Upper lobe of left lung (tissue), 4 donors: ENCODE measurements around the gene PPP1R8.

Experiments used
- POLR2A ChIP-seq, 4 donors: fragments of 450-650 bp; IDR thresholded peaks; one replicate each; pipeline ENCODE4 v1.5.1; 2016 to 2017; ENCODE audit warnings: antibody characterized with exemption in 4 of 4, mild to moderate bottlenecking in 2 of 4
- TF ChIP-seq, protein P1 (sequence below), 6 experiments: fragments of 450-650 bp in 4 of 6; fragments of 200-600 bp in 2 of 6; sonication (generic) in 2 of 6; IDR thresholded peaks; one replicate each; pipeline ENCODE4 v1.5.1; 2016 to 2019; ENCODE audit warnings: antibody characterized with exemption in 6 of 6

DNA sequence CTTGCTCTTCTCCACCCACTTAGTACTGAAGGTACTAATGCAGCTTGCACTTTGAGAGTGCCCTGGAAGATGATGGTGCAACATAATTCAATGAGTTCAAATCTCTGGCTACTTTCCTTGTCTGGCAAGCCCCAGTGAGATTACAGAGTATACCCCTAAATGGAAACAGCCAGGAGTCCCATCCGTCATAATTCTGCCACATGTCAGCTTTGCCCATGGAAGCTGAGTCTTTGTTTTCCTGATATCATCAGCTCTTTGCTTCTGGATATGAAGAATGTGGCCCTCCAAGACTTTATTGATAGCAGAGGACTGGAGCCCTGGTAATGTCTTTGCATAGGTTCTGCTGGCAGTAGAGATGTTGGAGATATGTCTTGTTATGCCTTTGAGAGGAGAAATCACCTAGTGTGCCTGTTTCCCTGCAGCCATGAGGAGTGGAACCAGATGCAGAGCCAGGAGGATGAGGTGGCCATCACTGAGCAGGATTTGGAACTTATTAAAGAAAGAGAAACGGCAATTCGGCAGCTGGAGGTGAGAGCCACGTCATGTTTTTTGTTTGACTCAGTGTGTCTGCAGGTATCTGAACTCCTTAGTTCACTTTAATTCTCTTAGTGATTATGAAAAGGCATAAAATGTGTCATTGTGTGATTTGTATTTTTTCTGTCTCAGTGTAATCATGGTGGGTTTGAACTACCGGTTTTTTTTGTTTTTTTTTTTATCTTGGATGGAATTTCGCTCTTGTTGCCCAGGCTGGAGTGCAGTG lies 18.7 kb upstream of the PPP1R8 start:
- TF ChIP-seq, protein P1, sequence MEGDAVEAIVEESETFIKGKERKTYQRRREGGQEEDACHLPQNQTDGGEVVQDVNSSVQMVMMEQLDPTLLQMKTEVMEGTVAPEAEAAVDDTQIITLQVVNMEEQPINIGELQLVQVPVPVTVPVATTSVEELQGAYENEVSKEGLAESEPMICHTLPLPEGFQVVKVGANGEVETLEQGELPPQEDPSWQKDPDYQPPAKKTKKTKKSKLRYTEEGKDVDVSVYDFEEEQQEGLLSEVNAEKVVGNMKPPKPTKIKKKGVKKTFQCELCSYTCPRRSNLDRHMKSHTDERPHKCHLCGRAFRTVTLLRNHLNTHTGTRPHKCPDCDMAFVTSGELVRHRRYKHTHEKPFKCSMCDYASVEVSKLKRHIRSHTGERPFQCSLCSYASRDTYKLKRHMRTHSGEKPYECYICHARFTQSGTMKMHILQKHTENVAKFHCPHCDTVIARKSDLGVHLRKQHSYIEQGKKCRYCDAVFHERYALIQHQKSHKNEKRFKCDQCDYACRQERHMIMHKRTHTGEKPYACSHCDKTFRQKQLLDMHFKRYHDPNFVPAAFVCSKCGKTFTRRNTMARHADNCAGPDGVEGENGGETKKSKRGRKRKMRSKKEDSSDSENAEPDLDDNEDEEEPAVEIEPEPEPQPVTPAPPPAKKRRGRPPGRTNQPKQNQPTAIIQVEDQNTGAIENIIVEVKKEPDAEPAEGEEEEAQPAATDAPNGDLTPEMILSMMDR (IDR thresholded peaks at IDR 0.05): no peak
- TF ChIP-seq POLR2A (IDR thresholded peaks at IDR 0.05): no peak
